Measurements from ENCODE around the gene IPCEF1. TPM values are rescaled to one million over a fixed set of nuclear protein-coding genes. Genes with fewer than 3 reads are reported as not detected.

Gene IPCEF1
- total RNA-seq, 1 donor = 0.36 TPM

DNA sequence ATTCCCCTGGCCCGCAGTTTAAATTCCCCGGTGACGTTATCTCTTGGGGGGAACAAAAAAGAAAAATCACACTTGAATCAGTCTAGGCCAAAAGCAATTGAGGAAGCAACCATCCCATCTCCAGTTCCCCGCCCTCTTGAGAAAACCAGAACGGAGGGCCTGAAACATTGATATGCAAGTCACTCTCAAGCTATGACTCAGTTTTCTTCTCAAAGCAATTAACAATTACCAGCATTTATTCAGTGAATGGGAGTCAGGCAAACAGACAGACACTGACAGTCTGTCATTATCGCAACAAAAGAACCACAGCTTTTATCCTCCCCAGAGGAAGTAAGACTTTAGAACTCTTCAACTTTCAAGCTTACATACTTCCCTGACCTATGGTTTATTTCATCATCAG is 216.7 kb downstream of the IPCEF1 start:
- no peaks in the 10 kb centered on the region for H3K9me3 ChIP-seq (ENCODE audit: low read depth, low read length)
- no peaks in the 10 kb centered on the region for H3K36me3 ChIP-seq (ENCODE audit: insufficient read depth, low read length)
- no peak for DNase-seq (ENCODE audit: insufficient read length, low spot score, missing footprints)
- no peak overlapping the region for H3K4me3 ChIP-seq (ENCODE audit: insufficient read depth, low read length)
- no peaks in the 10 kb centered on the region for H3K79me2 ChIP-seq (ENCODE audit: insufficient read depth, low read length)
- no peaks in the 10 kb centered on the region for H3K27me3 ChIP-seq (ENCODE audit: insufficient read depth, low read length)
- TF ChIP-seq, protein P1, sequence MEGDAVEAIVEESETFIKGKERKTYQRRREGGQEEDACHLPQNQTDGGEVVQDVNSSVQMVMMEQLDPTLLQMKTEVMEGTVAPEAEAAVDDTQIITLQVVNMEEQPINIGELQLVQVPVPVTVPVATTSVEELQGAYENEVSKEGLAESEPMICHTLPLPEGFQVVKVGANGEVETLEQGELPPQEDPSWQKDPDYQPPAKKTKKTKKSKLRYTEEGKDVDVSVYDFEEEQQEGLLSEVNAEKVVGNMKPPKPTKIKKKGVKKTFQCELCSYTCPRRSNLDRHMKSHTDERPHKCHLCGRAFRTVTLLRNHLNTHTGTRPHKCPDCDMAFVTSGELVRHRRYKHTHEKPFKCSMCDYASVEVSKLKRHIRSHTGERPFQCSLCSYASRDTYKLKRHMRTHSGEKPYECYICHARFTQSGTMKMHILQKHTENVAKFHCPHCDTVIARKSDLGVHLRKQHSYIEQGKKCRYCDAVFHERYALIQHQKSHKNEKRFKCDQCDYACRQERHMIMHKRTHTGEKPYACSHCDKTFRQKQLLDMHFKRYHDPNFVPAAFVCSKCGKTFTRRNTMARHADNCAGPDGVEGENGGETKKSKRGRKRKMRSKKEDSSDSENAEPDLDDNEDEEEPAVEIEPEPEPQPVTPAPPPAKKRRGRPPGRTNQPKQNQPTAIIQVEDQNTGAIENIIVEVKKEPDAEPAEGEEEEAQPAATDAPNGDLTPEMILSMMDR (IDR thresholded peaks at IDR 0.05; ENCODE audit: extremely low read depth, low read depth, low read length) = no peak
- no peak overlapping the region for H3K4me2 ChIP-seq (ENCODE audit: insufficient read depth, low read length)
- no peak overlapping the region for H2AFZ ChIP-seq (ENCODE audit: low read length)
- no peaks in the 10 kb centered on the region for H4K20me1 ChIP-seq (ENCODE audit: insufficient read depth, low read length)
- no peaks in the 10 kb centered on the region for H3K4me1 ChIP-seq (ENCODE audit: insufficient read depth, low read length)
- no peak overlapping the region for H3K27ac ChIP-seq (ENCODE audit: low read depth, low read length)

- Histone ChIP-seq H3K9me3 (ENCODE audit: low read depth, low read length) (no peaks in the 10 kb centered on the region), H4K20me1 (ENCODE audit: insufficient read depth, low read length) (no peaks in the 10 kb centered on the region), H2AFZ (ENCODE audit: low read length) (no peak overlapping the region), H3K27ac (ENCODE audit: low read depth, low read length) (no peak overlapping the region), H3K4me3 (ENCODE audit: insufficient read depth, low read length) (no peak overlapping the region), H3K4me1 (ENCODE audit: insufficient read depth, low read length) (no peaks in the 10 kb centered on the region), H3K36me3 (ENCODE audit: insufficient read depth, low read length) (no peaks in the 10 kb centered on the region), H3K79me2 (ENCODE audit: insufficient read depth, low read length) (no peaks in the 10 kb centered on the region), H3K4me2 (ENCODE audit: insufficient read depth, low read length) (no peak overlapping the region), H3K27me3 (ENCODE audit: insufficient read depth, low read length) (no peaks in the 10 kb centered on the region)
- DNase-seq (ENCODE audit: insufficient read length, low spot score, missing footprints) = no peak
- TF ChIP-seq, protein P1 (IDR thresholded peaks at IDR 0.05; ENCODE audit: extremely low read depth, low read depth, low read length) = no peak
Observed at GRCh38 chr6:154138793-154139192, 217.8 kb downstream of the IPCEF1 start.

DNA sequence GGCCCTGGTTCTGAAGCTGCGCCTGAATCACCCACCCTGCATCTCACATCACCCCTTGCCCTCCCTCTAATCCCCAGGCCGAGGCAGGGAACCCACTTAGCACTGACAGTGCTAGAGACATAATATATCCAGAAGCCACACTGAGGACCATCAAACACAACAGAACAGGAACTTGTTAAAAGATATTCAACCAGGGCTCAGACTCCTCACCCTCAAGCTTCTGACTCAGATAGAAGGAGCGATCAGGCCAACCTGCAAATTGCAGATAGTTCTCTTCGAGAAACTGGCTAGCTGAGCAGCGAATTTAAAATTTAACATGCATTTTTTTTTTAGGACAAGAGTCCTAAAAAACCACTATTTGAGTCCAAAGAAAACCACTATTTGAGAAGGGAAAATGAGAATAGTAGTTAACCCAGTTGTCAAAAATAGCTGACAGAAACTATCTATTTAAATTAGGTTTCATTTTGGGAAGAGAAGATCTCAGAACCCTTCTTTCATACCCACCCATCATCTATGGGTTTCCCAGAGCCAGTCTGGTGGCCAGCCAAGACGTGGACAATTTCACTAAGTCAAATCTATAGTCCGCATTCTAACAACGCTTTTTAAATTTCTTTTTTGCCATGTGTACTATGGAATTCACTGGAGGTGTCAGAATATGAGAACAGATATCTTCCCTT is 222.0 kb downstream of the IPCEF1 start:
- H3K4me3 ChIP-seq (ENCODE audit: insufficient read depth, low read length) = no peak overlapping the region
- H3K9me3 ChIP-seq (ENCODE audit: low read depth, low read length) = no peaks in the 10 kb centered on the region
- no peaks in the 10 kb centered on the region for H3K36me3 ChIP-seq (ENCODE audit: insufficient read depth, low read length)
- no peaks in the 10 kb centered on the region for H3K4me1 ChIP-seq (ENCODE audit: insufficient read depth, low read length)
- no peak overlapping the region for H2AFZ ChIP-seq (ENCODE audit: low read length)
- DNase-seq (ENCODE audit: insufficient read length, low spot score, missing footprints) = peak; percentile 29
- H4K20me1 ChIP-seq (ENCODE audit: insufficient read depth, low read length) = no peaks in the 10 kb centered on the region
- no peaks in the 10 kb centered on the region for H3K27me3 ChIP-seq (ENCODE audit: insufficient read depth, low read length)
- no peak overlapping the region for H3K27ac ChIP-seq (ENCODE audit: low read depth, low read length)
- H3K4me2 ChIP-seq (ENCODE audit: insufficient read depth, low read length) = no peak overlapping the region
- TF ChIP-seq, protein P1 (IDR thresholded peaks at IDR 0.05; ENCODE audit: extremely low read depth, low read depth, low read length) = no peak
- H3K79me2 ChIP-seq (ENCODE audit: insufficient read depth, low read length) = no peaks in the 10 kb centered on the region

GRCh38 chr6:154127657-154128056 is 228.9 kb downstream of the IPCEF1 start:
- Histone ChIP-seq H4K20me1 (ENCODE audit: insufficient read depth, low read length) (no peaks in the 10 kb centered on the region), H3K4me1 (ENCODE audit: insufficient read depth, low read length) (no peaks in the 10 kb centered on the region), H3K79me2 (ENCODE audit: insufficient read depth, low read length) (no peaks in the 10 kb centered on the region), H3K27ac (ENCODE audit: low read depth, low read length) (no peak overlapping the region), H3K36me3 (ENCODE audit: insufficient read depth, low read length) (no peaks in the 10 kb centered on the region), H3K27me3 (ENCODE audit: insufficient read depth, low read length) (no peaks in the 10 kb centered on the region), H2AFZ (ENCODE audit: low read length) (no peak overlapping the region), H3K4me3 (ENCODE audit: insufficient read depth, low read length) (no peak overlapping the region), H3K4me2 (ENCODE audit: insufficient read depth, low read length) (no peak overlapping the region), H3K9me3 (ENCODE audit: low read depth, low read length) (no peaks in the 10 kb centered on the region)
- TF ChIP-seq, protein P1 (IDR thresholded peaks at IDR 0.05; ENCODE audit: extremely low read depth, low read depth, low read length) = no peak
- DNase-seq (ENCODE audit: insufficient read length, low spot score, missing footprints) = no peak

Measured in osteoblast (primary cell).